SU-DHL-6 (cell line): ENCODE measurements around the gene WDR93.

Experiments
- CTCF ChIP-seq: fragments of 200-600 bp; sonication (generic); IDR thresholded peaks from one replicate; pipeline ENCODE4 v1.5.1; 2017; ENCODE audit warnings: antibody characterized with exemption, mild to moderate bottlenecking, low read length, moderate library complexity; ENCODE audit not compliant: insufficient read depth, poor library complexity, severe bottlenecking
- EZH2phosphoT487 ChIP-seq: fragments of 200-600 bp; sonication (generic), shearing (Covaris generic); conservative IDR thresholded peaks from 2 replicates; pipeline ENCODE4 v1.6.1; 2018; ENCODE audit warnings: mild to moderate bottlenecking, antibody characterized with exemption, low read length, moderate library complexity, mixed read lengths

- TF ChIP-seq CTCF (no peak), EZH2phosphoT487 (no peak)
These were observed 86.6 kb downstream of the WDR93 start for GRCh38 chr15:89777073-89777751.
